ENCODE data around the gene POLDIP2.

DNA sequence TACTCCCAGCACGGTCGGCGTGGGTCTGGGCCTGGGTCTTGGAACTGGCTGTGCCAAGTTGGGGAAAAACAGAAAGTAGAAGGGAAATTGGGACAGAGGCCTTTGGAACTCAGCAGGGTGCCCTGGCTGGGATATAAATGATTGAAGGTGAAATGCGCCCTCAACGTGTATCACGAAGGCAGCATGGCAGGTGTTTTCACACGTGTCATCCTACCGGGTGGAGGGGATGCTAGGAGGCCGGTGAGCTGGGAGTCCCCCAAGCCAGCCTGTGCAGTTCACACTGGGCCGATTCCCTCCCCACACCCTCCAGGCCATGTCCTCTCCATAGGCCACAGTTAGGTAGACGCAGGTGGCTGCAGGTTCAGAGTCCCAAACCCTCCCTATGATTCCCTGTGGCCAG, 15.8 kb downstream of the POLDIP2 start:
- TF ChIP-seq CTCF (IDR thresholded peaks at IDR 0.05; ENCODE audit: extremely low read depth in 1 of 2, insufficient read depth in 1 of 2, low read depth in 1 of 2, low read length in 2 of 2) (no peak), JUN (IDR thresholded peaks at IDR 0.05; ENCODE audit: borderline replicate concordance, insufficient read depth, insufficient read length, low read depth) (no peak), POLR2A (IDR thresholded peaks at IDR 0.05; ENCODE audit: low read depth, low read length) (no peak), GATA2 (IDR thresholded peaks at IDR 0.05; ENCODE audit: insufficient read depth, insufficient read length, low read depth, low read length) (no peak), EZH2 (IDR thresholded peaks at IDR 0.05; ENCODE audit: borderline replicate concordance, low read depth, low read length, severe bottlenecking) (no peak)

All from endothelial cell of umbilical vein (primary cell).